HuH-7 (cell line): ENCODE measurements around the gene CDK5RAP1.
A peak's percentile ranks its signal among the peaks of the same experiment; 100 is the strongest.

Experiments used
- DNase-seq: peaks from one replicate; pipeline ENCODE4 v3.0.0; 2011; ENCODE audit warnings: low spot score

The CDK5RAP1 gene

DNA sequence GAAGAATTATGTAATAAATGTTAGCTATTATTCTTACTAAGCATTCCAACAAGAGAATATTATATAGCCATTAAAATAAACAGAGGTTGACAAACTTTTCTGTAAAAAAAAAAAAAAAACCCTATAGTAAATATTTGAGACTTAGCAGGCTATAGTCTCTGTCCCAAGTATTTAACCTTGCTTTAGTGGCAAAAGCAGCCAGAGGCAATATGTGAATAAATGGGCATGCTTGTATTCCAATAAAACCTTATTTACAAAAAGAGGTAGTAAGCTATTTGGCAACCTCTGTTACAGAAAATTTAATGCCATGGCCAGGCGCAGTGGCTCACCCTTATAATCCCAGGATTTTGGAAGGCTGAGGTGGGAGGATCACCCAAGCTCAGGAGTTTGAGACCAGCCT is 14.6 kb downstream of the CDK5RAP1 start:
- DNase-seq = no peak

GRCh38 chr20:33377366-33377765 is 24.0 kb downstream of the CDK5RAP1 start:
- no peak for DNase-seq

- peak; percentile 32 for DNase-seq
Observed at GRCh38 chr20:33373735-33374605, 27.3 kb downstream of the CDK5RAP1 start.

GRCh38 chr20:33372993-33373441 is 28.3 kb downstream of the CDK5RAP1 start:
- DNase-seq = no peak

DNA sequence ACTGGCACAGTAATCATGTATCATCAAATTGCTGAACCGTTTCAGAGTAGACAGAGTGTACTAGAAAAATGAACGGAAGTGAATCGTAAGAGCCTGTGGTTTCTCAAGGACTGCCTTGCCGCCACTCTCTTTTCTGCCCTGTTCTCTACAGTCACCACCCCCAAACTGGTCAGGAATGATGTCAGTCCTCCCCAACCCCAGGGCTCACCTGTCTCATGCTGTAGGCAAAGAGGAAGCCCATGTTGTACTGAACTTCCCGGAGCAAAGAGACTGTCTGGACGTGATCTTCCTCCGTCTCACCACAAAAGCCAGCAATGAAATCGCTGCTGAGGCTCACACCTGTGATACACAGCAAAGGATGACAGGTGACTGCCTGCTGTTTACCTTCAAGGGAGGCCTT is 31.0 kb downstream of the CDK5RAP1 start:
- no peak for DNase-seq

- no peak for DNase-seq
Observed at GRCh38 chr20:33362898-33363297, 38.4 kb downstream of the CDK5RAP1 start.

- no peak for DNase-seq
Observed at GRCh38 chr20:33359399-33360261, 41.7 kb downstream of the CDK5RAP1 start.

- no peak for DNase-seq
Observed at GRCh38 chr20:33353013-33353402, 48.3 kb downstream of the CDK5RAP1 start.

DNA sequence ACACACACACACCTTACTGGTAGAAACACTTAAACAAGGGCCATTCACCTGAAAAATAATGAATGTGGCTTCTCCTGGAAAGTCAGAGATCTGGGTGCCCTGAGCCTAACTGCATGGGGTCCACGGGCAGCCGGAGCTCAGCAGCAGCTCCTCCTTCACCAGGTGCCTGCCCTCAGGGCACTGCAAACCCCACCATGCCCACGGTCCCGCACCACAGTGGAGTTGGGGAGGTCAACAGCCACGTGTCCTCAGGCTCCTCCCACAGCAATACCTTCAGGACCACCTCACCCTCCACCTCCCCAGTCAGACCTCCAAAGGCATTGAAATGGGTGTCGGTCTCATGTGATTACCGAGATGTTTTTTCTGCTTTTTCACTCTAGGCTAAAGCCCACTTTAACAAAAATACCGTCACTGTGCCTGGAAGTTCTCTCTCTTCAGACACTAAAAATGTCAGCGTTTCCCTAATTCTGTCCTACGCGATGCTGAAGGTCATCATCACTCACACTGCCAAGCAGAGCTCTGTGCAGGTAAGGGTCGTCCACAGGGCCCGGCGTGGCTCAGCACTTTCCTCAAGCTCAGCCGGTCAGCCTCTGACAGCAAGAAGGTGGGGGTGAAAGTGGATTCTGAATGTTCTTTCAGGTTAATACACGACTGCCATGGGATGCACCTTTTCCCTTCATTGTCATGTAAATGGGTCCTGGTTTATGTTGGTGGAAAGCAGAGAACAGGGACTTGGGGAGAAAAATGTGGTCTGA is 48.9 kb downstream of the CDK5RAP1 start:
- no peak for DNase-seq

- DNase-seq = no peak
Observed at GRCh38 chr20:33351696-33352095, 49.6 kb downstream of the CDK5RAP1 start.

- no peak for DNase-seq
Observed at GRCh38 chr20:33349493-33349892, 51.8 kb downstream of the CDK5RAP1 start.

- DNase-seq = no peak
Observed at GRCh38 chr20:33348136-33348937, 53.0 kb downstream of the CDK5RAP1 start.

DNA sequence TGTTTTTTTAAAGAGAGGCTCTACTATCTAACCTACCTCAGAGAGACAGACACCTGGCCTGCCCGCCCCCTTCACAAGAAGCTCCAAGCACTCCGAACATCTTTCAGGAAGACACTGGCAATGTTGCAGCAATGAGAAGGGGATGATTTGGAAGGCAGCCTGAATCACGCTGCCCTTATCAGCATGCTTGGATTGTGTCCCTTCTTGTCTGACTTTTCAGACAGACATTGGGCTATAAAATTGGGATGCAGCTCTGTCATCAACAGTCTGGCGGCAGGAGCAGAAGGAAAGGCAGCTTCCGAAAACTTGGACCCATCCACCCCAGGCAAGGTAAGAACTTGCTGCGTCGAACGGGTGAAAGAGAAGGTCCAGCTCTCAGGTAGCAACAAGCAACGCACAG is 56.0 kb downstream of the CDK5RAP1 start:
- no peak for DNase-seq

DNA sequence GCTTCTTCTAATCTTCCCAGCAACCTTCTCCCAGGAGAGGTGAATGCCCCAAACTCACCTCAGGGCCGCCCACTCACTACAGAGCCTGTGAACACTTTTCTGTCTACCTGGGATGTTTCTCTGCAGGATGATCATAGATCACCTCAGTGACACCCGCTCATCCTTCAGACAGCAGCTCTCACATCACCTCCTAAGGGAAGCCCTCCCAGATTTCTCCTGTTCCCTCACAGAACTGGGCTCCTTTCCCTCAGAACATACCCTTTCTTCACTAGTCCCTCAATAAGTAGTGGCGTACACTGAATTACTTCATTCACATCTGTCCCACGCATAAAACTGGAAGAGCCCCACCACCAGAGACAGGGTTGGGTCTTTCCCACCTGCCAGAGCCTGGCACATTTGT is 57.8 kb downstream of the CDK5RAP1 start:
- DNase-seq = no peak

- DNase-seq = no peak
Observed at GRCh38 chr20:33339515-33340058, 61.7 kb downstream of the CDK5RAP1 start.

DNA sequence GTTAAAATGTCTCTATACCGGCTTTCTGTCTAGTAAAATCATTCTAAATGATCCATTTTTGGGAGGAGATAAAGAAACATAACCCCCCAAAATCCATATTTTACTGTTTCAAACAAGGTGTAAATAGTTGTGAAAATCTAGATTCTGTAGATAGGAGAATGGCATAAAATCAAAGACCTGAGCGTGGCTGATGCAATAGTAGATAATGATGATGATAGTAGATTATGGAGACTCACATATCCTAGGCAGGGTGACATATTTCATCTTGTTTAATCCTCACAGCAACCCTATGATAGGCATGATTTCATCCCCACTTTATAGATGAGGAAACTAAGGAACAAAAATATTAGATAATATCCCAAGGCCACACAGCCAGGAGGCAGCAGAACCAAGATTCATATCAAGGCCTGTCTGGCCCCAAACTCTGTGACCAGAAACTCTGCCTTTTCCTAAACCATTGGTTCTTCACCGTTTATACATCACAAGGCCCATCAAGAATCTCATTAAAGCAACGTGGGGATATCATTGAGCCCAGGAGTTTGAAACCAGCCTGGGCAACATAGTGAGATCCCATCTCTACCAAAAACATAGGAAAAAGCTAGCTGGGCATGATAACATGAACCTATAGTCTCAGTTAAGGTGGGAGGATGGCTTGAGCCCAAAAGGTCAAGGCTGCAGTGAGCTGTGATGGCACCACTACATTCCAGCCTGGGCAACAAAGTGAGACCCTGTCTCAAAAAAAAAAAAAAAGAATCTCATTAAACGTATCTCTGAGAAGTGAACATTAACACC is 62.7 kb downstream of the CDK5RAP1 start:
- DNase-seq = no peak

- DNase-seq = no peak
Observed at GRCh38 chr20:33337531-33338165, 63.7 kb downstream of the CDK5RAP1 start.

DNA sequence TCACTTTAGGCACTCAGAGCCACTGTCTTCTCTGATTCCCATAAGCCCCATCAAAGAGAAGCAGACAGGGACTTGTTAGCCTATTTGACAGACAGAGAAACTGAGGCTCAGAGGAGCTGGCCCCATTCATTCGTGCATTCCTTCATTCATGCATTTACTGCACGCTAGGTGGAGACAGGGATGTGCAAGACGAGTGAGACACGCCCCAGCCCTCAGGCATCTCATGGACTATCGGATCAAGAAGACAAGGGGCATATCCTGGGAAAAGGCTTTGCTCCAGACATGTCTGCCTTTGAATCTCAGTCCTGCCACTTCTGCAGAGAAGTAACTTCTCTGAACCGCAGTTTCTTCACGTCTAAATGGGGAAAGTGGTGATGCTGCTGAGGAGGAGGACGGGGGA is 64.2 kb downstream of the CDK5RAP1 start:
- DNase-seq = no peak

- no peak for DNase-seq
Observed at GRCh38 chr20:33336375-33336774, 64.9 kb downstream of the CDK5RAP1 start.

GRCh38 chr20:33334111-33334510 is 67.2 kb downstream of the CDK5RAP1 start:
- no peak for DNase-seq
